WTC11 (cell line): ENCODE results near the gene SALL4. TPM values are rescaled to one million over a fixed set of nuclear protein-coding genes. Genes with fewer than 3 reads are reported as not detected.

Source experiments
- ATAC-seq: fragments of 200-7000 bp; cut with Tn5 transposase; 2 replicates; pipeline ENCODE4 v1.10.0; 2021; ENCODE audit warnings: mild to moderate bottlenecking, moderate library complexity
- CTCF ChIA-PET: fragments of 300-600 bp; sonication (Branson Sonifier 250); formaldehyde crosslinking; loops from one replicate; lab custom pipeline; 2021; ENCODE audit warnings: antibody characterized with exemption; lab: Charles Lee
- POLR2A ChIA-PET: fragments of 350-600 bp; sonication (Branson Sonifier 250); formaldehyde crosslinking; loops from one replicate; lab custom pipeline; 2021; ENCODE audit warnings: antibody characterized with exemption; lab: Charles Lee
- DNase-seq: peaks from one replicate; pipeline ENCODE4 v3.0.0; 2021; ENCODE audit warnings: low spot score
- H3K27ac Mint-ChIP-seq: 2 replicates; pipeline ENCODE4 v1.8.0; 2021; ENCODE audit warnings: mixed read lengths
- H3K27me3 Mint-ChIP-seq: 2 replicates; pipeline ENCODE4 v1.8.0; 2021; ENCODE audit warnings: low read depth, mild to moderate bottlenecking, moderate library complexity, mixed read lengths
- H3K36me3 Mint-ChIP-seq: 2 replicates; pipeline ENCODE4 v1.8.0; 2021; ENCODE audit warnings: mixed read lengths
- H3K4me1 Mint-ChIP-seq: 2 replicates; pipeline ENCODE4 v1.8.0; 2022; ENCODE audit warnings: mixed read lengths
- H3K4me3 Mint-ChIP-seq: 2 replicates; pipeline ENCODE4 v1.8.0; 2021; ENCODE audit warnings: mild to moderate bottlenecking, moderate library complexity, mixed read lengths
- H3K9me3 Mint-ChIP-seq: 2 replicates; pipeline ENCODE4 v1.8.0; 2021; ENCODE audit warnings: mixed read lengths
- ATF6 ChIP-seq: sonication (generic); formaldehyde crosslinking; IDR thresholded peaks from 2 replicates; pipeline ENCODE4 v1.8.1; 2023; ENCODE audit warnings: mild to moderate bottlenecking, missing genetic modification reagents
- CBFB ChIP-seq: sonication (generic); formaldehyde crosslinking; IDR thresholded peaks from 2 replicates; pipeline ENCODE4 v1.8.1; 2022; ENCODE audit warnings: mild to moderate bottlenecking, low read depth, missing genetic modification reagents
- ELF4 ChIP-seq: sonication (generic); formaldehyde crosslinking; IDR thresholded peaks from 2 replicates; pipeline ENCODE4 v1.8.1; 2022; ENCODE audit warnings: low read depth, mild to moderate bottlenecking, moderate library complexity, missing genetic modification reagents
- ERG ChIP-seq: fragments of 250-450 bp; sonication (Bioruptor Pico); IDR thresholded peaks from 2 replicates; pipeline ENCODE4 v1.8.0; 2021; ENCODE audit warnings: mild to moderate bottlenecking
- FOXP1 ChIP-seq: sonication (generic); formaldehyde crosslinking; IDR thresholded peaks from 2 replicates; pipeline ENCODE4 v1.8.0; 2022; ENCODE audit warnings: missing genetic modification reagents, mild to moderate bottlenecking, moderate library complexity, borderline replicate concordance
- IRF1 ChIP-seq: sonication (generic); formaldehyde crosslinking; IDR thresholded peaks from 2 replicates; pipeline ENCODE4 v1.8.0; 2023; ENCODE audit warnings: missing genetic modification reagents
- IRF2 ChIP-seq: sonication (generic); formaldehyde crosslinking; IDR thresholded peaks from 2 replicates; pipeline ENCODE4 v1.8.0; 2022; ENCODE audit warnings: low read depth, missing genetic modification reagents, borderline replicate concordance
- PRDM15 ChIP-seq: sonication (generic); formaldehyde crosslinking; IDR thresholded peaks from 2 replicates; pipeline ENCODE4 v1.8.0; 2022; ENCODE audit warnings: missing genetic modification reagents
- PRRX2 ChIP-seq: fragments of 250-450 bp; sonication (Bioruptor Pico); IDR thresholded peaks from 2 replicates; pipeline ENCODE4 v1.8.0; 2021; ENCODE audit warnings: mild to moderate bottlenecking
- STAT6 ChIP-seq: sonication (generic); formaldehyde crosslinking; conservative IDR thresholded peaks from 2 replicates; pipeline ENCODE4 v1.8.1; 2023; ENCODE audit warnings: mild to moderate bottlenecking, low read depth, missing genetic modification reagents, moderate library complexity
- TEAD4 ChIP-seq: sonication (generic); formaldehyde crosslinking; IDR thresholded peaks from 2 replicates; pipeline ENCODE4 v1.8.0; 2022; ENCODE audit warnings: mild to moderate bottlenecking, missing genetic modification reagents
- ZNF219 ChIP-seq: sonication (generic); formaldehyde crosslinking; IDR thresholded peaks from 2 replicates; pipeline ENCODE4 v1.8.0; 2023; ENCODE audit warnings: missing genetic modification reagents, mild to moderate bottlenecking, borderline replicate concordance
- ZNF396 ChIP-seq: fragments of 250-450 bp; sonication (Bioruptor Pico); IDR thresholded peaks from 2 replicates; pipeline ENCODE4 v1.8.0; 2021; ENCODE audit warnings: mild to moderate bottlenecking, moderate library complexity, borderline replicate concordance
- total RNA-seq: library from RNA; stranded (reverse); gene quantifications from 3 replicates; pipeline ENCODE4 v1.2.3, GENCODE V29; 2021
- TF ChIP-seq, protein P1 (sequence below): sonication (generic); formaldehyde crosslinking; IDR thresholded peaks from 2 replicates; pipeline ENCODE4 v1.8.1; 2023; ENCODE audit warnings: mild to moderate bottlenecking, missing genetic modification reagents
- TF ChIP-seq, protein P2 (sequence below): sonication (generic); formaldehyde crosslinking; IDR thresholded peaks from 2 replicates; pipeline ENCODE4 v1.8.0; 2023; ENCODE audit warnings: mild to moderate bottlenecking, missing genetic modification reagents
- TF ChIP-seq, protein P3 (sequence below): sonication (generic); formaldehyde crosslinking; IDR thresholded peaks from 2 replicates; pipeline ENCODE4 v1.8.1; 2023; ENCODE audit warnings: mild to moderate bottlenecking, missing genetic modification reagents, borderline replicate concordance

SALL4 gene
- total RNA-seq, 1 experiment from 2014 or later, result 156 TPM

GRCh38 chr20:51831866-51832265 is 29.5 kb upstream of the SALL4 start:
- H3K9me3 Mint-ChIP-seq, result no peaks in the 10 kb centered on the region
- ChIA-PET POLR2A (no interaction called here), CTCF (interaction anchor here (1.0 to 1.6 kb wide), 2 partner anchors 86 to 131 kb away, joined by 3 to 5 read pairs; no protein-coding TSS in a partner anchor)
- ATAC-seq, result no peak
- H3K27ac Mint-ChIP-seq, result no peak overlapping the region
- no peaks in the 10 kb centered on the region for H3K36me3 Mint-ChIP-seq
- H3K4me1 Mint-ChIP-seq, result peaks cover 13% of the 10 kb centered on the region
- TF ChIP-seq TEAD4 (CRISPR knock-in tag) (no peak), ZNF396 (CRISPR knock-in tag) (no peak), ATF6 (no peak), IRF1 (CRISPR knock-in tag) (no peak), PRRX2 (CRISPR knock-in tag) (no peak), STAT6 (CRISPR knock-in tag) (no peak), CBFB (CRISPR knock-in tag) (no peak), PRDM15 (CRISPR knock-in tag) (no peak), ZNF219 (no peak), IRF2 (no peak), ERG (no peak)
- TF ChIP-seq, protein P1, sequence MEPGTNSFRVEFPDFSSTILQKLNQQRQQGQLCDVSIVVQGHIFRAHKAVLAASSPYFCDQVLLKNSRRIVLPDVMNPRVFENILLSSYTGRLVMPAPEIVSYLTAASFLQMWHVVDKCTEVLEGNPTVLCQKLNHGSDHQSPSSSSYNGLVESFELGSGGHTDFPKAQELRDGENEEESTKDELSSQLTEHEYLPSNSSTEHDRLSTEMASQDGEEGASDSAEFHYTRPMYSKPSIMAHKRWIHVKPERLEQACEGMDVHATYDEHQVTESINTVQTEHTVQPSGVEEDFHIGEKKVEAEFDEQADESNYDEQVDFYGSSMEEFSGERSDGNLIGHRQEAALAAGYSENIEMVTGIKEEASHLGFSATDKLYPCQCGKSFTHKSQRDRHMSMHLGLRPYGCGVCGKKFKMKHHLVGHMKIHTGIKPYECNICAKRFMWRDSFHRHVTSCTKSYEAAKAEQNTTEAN (CRISPR knock-in tag), result no peak
- H3K4me3 Mint-ChIP-seq, result no peak overlapping the region
- no peak for DNase-seq
- H3K27me3 Mint-ChIP-seq, result no peaks in the 10 kb centered on the region

DNA sequence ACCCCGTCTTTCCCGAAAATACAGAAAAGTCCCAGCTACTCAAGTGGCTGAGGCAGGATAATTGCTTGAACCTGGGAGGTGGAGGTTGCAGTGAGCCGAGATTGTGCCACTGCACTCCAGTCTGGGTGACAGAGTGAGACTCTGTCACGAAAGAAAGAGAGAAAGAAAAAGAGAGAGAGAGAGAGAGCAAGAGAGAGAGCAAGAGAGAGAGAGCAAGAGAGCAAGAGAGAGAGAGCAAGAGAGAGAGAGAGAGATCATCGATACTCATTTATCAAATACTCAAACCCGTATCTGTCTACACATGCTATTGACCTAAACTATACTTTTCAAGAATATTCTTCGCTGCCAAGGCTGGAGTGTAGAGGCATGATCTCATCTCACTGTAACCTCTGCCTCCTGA is 28.2 kb upstream of the SALL4 start:
- no peaks in the 10 kb centered on the region for H3K9me3 Mint-ChIP-seq
- H3K4me1 Mint-ChIP-seq, result peaks cover 13% of the 10 kb centered on the region
- no peak overlapping the region; the same call in 1 of the 2 replicates for H3K27ac Mint-ChIP-seq
- no peaks in the 10 kb centered on the region for H3K36me3 Mint-ChIP-seq
- ATAC-seq, result no peak
- DNase-seq, result no peak
- H3K27me3 Mint-ChIP-seq, result no peaks in the 10 kb centered on the region
- ChIA-PET POLR2A (no interaction called here), CTCF (interaction anchor here (0.7 to 1.6 kb wide), 2 partner anchors 101 to 130 kb away, joined by 4 to 5 read pairs; no protein-coding TSS in a partner anchor)
- no peak overlapping the region for H3K4me3 Mint-ChIP-seq
- no peak for TF ChIP-seq FOXP1 (CRISPR knock-in tag)
- TF ChIP-seq ELF4 (CRISPR knock-in tag), result no peak
- TF ChIP-seq, protein P2, sequence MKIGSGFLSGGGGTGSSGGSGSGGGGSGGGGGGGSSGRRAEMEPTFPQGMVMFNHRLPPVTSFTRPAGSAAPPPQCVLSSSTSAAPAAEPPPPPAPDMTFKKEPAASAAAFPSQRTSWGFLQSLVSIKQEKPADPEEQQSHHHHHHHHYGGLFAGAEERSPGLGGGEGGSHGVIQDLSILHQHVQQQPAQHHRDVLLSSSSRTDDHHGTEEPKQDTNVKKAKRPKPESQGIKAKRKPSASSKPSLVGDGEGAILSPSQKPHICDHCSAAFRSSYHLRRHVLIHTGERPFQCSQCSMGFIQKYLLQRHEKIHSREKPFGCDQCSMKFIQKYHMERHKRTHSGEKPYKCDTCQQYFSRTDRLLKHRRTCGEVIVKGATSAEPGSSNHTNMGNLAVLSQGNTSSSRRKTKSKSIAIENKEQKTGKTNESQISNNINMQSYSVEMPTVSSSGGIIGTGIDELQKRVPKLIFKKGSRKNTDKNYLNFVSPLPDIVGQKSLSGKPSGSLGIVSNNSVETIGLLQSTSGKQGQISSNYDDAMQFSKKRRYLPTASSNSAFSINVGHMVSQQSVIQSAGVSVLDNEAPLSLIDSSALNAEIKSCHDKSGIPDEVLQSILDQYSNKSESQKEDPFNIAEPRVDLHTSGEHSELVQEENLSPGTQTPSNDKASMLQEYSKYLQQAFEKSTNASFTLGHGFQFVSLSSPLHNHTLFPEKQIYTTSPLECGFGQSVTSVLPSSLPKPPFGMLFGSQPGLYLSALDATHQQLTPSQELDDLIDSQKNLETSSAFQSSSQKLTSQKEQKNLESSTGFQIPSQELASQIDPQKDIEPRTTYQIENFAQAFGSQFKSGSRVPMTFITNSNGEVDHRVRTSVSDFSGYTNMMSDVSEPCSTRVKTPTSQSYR (CRISPR knock-in tag), result no peak
- TF ChIP-seq, protein P3, sequence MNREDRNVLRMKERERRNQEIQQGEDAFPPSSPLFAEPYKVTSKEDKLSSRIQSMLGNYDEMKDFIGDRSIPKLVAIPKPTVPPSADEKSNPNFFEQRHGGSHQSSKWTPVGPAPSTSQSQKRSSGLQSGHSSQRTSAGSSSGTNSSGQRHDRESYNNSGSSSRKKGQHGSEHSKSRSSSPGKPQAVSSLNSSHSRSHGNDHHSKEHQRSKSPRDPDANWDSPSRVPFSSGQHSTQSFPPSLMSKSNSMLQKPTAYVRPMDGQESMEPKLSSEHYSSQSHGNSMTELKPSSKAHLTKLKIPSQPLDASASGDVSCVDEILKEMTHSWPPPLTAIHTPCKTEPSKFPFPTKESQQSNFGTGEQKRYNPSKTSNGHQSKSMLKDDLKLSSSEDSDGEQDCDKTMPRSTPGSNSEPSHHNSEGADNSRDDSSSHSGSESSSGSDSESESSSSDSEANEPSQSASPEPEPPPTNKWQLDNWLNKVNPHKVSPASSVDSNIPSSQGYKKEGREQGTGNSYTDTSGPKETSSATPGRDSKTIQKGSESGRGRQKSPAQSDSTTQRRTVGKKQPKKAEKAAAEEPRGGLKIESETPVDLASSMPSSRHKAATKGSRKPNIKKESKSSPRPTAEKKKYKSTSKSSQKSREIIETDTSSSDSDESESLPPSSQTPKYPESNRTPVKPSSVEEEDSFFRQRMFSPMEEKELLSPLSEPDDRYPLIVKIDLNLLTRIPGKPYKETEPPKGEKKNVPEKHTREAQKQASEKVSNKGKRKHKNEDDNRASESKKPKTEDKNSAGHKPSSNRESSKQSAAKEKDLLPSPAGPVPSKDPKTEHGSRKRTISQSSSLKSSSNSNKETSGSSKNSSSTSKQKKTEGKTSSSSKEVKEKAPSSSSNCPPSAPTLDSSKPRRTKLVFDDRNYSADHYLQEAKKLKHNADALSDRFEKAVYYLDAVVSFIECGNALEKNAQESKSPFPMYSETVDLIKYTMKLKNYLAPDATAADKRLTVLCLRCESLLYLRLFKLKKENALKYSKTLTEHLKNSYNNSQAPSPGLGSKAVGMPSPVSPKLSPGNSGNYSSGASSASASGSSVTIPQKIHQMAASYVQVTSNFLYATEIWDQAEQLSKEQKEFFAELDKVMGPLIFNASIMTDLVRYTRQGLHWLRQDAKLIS, result no peak
